ENCODE data around the gene SLC51B. TPM values are rescaled to one million over a fixed set of nuclear protein-coding genes. Genes with fewer than 3 reads are reported as not detected.

SLC51B gene
- total RNA-seq, 3 donors from 2014 or later: not detected

DNA sequence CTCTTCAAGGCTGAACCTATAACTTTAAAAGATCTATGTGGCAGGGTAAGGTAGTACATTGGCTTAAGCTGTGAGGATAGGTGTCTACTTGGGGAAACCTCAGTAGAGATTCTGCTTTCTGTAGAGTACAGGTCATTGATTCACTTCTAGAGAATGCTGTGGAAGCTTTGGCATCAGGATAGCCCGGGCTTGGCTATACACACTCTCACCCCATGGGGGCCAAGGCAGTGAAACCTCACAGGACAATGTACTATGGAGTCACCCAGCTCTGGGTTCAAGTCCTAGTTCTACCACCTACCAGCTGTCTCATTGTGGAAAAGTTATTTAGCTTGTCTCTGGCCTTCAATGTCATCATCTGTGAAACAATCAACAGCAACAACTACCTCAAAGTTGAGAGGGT lies 24.8 kb upstream of the SLC51B start:
- no peak for DNase-seq (ENCODE audit: low spot score in 2 of 2)
- TF ChIP-seq POLR2A (IDR thresholded peaks at IDR 0.05) (no peak), CTCF (IDR thresholded peaks at IDR 0.05) (no peak), POLR2AphosphoS5 (IDR thresholded peaks at IDR 0.05) (no peak)
- H3K9me3 ChIP-seq: no peaks in the 10 kb centered on the region
- H3K4me3 ChIP-seq: no peak overlapping the region
- H3K27ac ChIP-seq: no peak overlapping the region
- H3K36me3 ChIP-seq: peaks cover 9% of the 10 kb centered on the region
- intact Hi-C loops (cut with DNase I; ENCODE audit: low total_unique reads): no loop called here
- H3K27me3 ChIP-seq: no peaks in the 10 kb centered on the region
- no peaks in the 10 kb centered on the region for H3K4me1 ChIP-seq

DNA sequence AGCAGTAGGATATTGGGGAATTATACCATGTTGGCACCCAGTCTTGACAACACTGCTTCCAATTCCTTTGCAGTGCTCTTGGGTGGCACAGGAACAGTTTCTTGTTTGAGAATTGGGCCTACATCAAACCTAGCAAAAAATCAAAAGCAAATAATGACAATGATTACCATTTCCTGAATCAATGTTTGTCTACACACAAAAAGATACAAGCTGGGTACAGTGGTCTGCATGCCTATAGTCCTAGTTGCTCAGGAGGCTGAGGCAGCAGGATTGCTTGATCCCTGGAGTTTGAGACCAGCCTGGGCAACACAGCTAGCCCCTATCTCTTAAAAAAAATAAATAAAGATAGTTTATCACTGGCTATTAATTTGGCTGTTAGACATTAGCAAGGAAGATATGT lies 23.7 kb upstream of the SLC51B start:
- no peaks in the 10 kb centered on the region for H3K4me1 ChIP-seq
- H3K4me3 ChIP-seq: no peak overlapping the region
- TF ChIP-seq CTCF (IDR thresholded peaks at IDR 0.05): no peak
- TF ChIP-seq POLR2AphosphoS5 (IDR thresholded peaks at IDR 0.05): no peak
- TF ChIP-seq POLR2A (IDR thresholded peaks at IDR 0.05): no peak
- DNase-seq (ENCODE audit: low spot score in 2 of 2): no peak
- no peaks in the 10 kb centered on the region for H3K27me3 ChIP-seq
- intact Hi-C loops (cut with DNase I; ENCODE audit: low total_unique reads): no loop called here
- H3K36me3 ChIP-seq: peaks cover 9% of the 10 kb centered on the region
- no peak overlapping the region for H3K27ac ChIP-seq
- no peaks in the 10 kb centered on the region for H3K9me3 ChIP-seq

- TF ChIP-seq CTCF (IDR thresholded peaks at IDR 0.05) (no peak), POLR2A (IDR thresholded peaks at IDR 0.05) (no peak), POLR2AphosphoS5 (IDR thresholded peaks at IDR 0.05) (no peak)
- no peak overlapping the region for H3K4me3 ChIP-seq
- no peak for DNase-seq (ENCODE audit: low spot score in 2 of 2)
- no peak overlapping the region for H3K27ac ChIP-seq
- no peaks in the 10 kb centered on the region for H3K27me3 ChIP-seq
- H3K4me1 ChIP-seq: peaks cover 0 to 7% of the 10 kb centered on the region in 2 donors
- intact Hi-C loops (cut with DNase I; ENCODE audit: low total_unique reads): no loop called here
- no peaks in the 10 kb centered on the region for H3K9me3 ChIP-seq
- H3K36me3 ChIP-seq: no peaks in the 10 kb centered on the region
Observed at GRCh38 chr15:65026756-65027155, 18.4 kb upstream of the SLC51B start.

DNA sequence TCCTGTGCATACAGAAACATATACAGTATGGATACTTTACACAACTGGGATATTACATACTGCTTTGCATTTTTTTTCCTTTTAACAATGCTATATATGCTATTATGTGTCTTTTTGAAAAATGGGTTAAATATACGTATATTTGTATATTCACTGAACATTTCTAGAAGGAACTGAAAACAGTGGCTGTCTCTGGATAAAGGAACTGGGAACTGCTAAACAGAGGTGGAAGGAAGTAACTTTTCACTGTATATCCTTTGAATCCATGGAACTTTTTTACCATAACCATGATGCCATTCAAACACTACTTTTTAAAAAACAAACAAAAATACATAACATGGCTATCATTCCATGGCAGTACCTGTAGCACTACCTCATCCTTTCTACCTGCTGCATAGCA lies 17.6 kb upstream of the SLC51B start:
- H3K4me3 ChIP-seq: peak overlapping the region in 1 of 3 donors; percentile 99
- H3K27ac ChIP-seq: no peak overlapping the region
- H3K9me3 ChIP-seq: no peaks in the 10 kb centered on the region
- intact Hi-C loops (cut with DNase I; ENCODE audit: low total_unique reads): no loop called here
- H3K36me3 ChIP-seq: no peaks in the 10 kb centered on the region
- no peak for DNase-seq (ENCODE audit: low spot score in 2 of 2)
- peaks cover 0 to 7% of the 10 kb centered on the region in 2 donors for H3K4me1 ChIP-seq
- no peaks in the 10 kb centered on the region for H3K27me3 ChIP-seq
- no peak for TF ChIP-seq CTCF (IDR thresholded peaks at IDR 0.05)
- no peak for TF ChIP-seq POLR2AphosphoS5 (IDR thresholded peaks at IDR 0.05)
- no peak for TF ChIP-seq POLR2A (IDR thresholded peaks at IDR 0.05)

DNA sequence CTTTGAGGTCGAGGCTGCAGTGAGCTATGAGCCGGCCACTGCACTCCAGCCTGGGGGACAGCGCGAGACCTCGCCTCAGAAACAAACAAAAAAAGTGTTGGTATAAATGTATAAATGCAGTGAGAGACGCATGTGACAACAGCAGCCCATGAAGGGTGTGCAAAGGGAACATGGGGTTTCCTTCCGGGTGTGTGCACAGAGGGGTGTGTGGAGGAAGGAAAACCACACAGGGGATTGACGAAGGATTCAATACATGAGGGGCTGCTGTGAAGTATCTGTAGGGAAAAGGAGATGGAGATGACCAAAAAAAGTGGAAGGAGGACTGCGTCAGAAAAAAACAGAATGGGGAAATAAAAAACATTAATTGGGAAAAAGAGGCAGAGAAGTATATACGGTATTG lies 16.8 kb upstream of the SLC51B start:
- Histone ChIP-seq H3K4me3 (peak overlapping the region; percentile 87 to 99 (median 88)), H3K36me3 (no peaks in the 10 kb centered on the region), H3K9me3 (no peaks in the 10 kb centered on the region), H3K27me3 (no peaks in the 10 kb centered on the region), H3K27ac (no peak overlapping the region), H3K4me1 (peaks cover 0 to 7% of the 10 kb centered on the region in 2 donors)
- TF ChIP-seq CTCF (IDR thresholded peaks at IDR 0.05) (no peak), POLR2AphosphoS5 (IDR thresholded peaks at IDR 0.05) (no peak), POLR2A (IDR thresholded peaks at IDR 0.05) (no peak)
- no peak for DNase-seq (ENCODE audit: low spot score in 2 of 2)
- intact Hi-C loops (cut with DNase I; ENCODE audit: low total_unique reads): no loop called here
